ENCODE data around the gene RIN3.

DNA sequence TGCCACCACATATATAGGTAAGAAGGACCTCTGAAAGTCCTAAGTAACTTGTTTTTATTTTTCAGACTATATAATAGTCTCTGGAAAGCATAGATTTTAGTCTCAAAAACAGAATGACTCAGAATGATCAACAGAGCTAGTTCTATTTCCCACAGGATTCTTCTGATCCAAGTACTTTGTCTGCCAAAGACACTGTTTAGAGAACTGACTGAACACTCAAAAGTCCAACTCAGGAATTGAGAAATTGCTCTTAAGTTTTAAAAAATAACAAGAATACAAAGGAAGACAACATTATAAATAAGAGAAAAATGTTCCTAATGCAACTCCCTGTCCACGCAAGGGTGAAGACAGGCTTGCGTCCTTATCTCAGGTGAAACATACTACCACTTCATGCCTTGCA, 205.8 kb downstream of the RIN3 start:
- TF ChIP-seq, protein P1, sequence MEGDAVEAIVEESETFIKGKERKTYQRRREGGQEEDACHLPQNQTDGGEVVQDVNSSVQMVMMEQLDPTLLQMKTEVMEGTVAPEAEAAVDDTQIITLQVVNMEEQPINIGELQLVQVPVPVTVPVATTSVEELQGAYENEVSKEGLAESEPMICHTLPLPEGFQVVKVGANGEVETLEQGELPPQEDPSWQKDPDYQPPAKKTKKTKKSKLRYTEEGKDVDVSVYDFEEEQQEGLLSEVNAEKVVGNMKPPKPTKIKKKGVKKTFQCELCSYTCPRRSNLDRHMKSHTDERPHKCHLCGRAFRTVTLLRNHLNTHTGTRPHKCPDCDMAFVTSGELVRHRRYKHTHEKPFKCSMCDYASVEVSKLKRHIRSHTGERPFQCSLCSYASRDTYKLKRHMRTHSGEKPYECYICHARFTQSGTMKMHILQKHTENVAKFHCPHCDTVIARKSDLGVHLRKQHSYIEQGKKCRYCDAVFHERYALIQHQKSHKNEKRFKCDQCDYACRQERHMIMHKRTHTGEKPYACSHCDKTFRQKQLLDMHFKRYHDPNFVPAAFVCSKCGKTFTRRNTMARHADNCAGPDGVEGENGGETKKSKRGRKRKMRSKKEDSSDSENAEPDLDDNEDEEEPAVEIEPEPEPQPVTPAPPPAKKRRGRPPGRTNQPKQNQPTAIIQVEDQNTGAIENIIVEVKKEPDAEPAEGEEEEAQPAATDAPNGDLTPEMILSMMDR (IDR thresholded peaks at IDR 0.05) = no peak
- no peak for TF ChIP-seq POLR2A (IDR thresholded peaks at IDR 0.05)
